Endodermal cell (in vitro differentiated cells): ENCODE data around the gene HNRNPM. TPM values are rescaled to one million over a fixed set of nuclear protein-coding genes. Genes with fewer than 3 reads are reported as not detected.

Experiments
- DNase-seq: peaks from one replicate; pipeline ENCODE4 v3.0.0-alpha.2; 2017
- H3K27ac ChIP-seq: 2 replicates; pipeline ENCODE4 v1.5.1; 2013; ENCODE audit warnings: mild to moderate bottlenecking, low read depth, low read length, moderate library complexity
- H3K27me3 ChIP-seq: 2 replicates; pipeline ENCODE4 v1.6.1; 2013; ENCODE audit warnings: mild to moderate bottlenecking, low read length, moderate library complexity; ENCODE audit not compliant: insufficient read depth, control insufficient read depth, poor library complexity, severe bottlenecking
- H3K36me3 ChIP-seq: 2 replicates; pipeline ENCODE4 v1.7.0; 2013; ENCODE audit warnings: mild to moderate bottlenecking, low read length, moderate library complexity; ENCODE audit not compliant: control insufficient read depth, insufficient read depth
- H3K4me1 ChIP-seq: one replicate; pipeline ENCODE4 v1.7.0; 2013; ENCODE audit warnings: low read length; ENCODE audit not compliant: control insufficient read depth, insufficient read depth
- H3K4me3 ChIP-seq: 2 replicates; pipeline ENCODE4 v1.5.1; 2013; ENCODE audit warnings: mild to moderate bottlenecking, low read length, moderate library complexity
- H3K9ac ChIP-seq: 2 replicates; pipeline ENCODE4 v1.6.1; 2013; ENCODE audit warnings: mild to moderate bottlenecking, low read length, moderate library complexity; ENCODE audit not compliant: poor library complexity, severe bottlenecking; ENCODE audit errors: extremely low read depth
- H3K9me3 ChIP-seq: 2 replicates; pipeline ENCODE4 v1.6.1; 2013; ENCODE audit warnings: mild to moderate bottlenecking, low read length, moderate library complexity; ENCODE audit not compliant: control insufficient read depth
- H3K27ac Mint-ChIP-seq: 2 replicates; pipeline ENCODE4 v1.8.0; 2020; ENCODE audit warnings: mixed read lengths
- H3K27me3 Mint-ChIP-seq: 2 replicates; pipeline ENCODE4 v1.8.0; 2021; ENCODE audit warnings: mild to moderate bottlenecking, mixed read lengths; ENCODE audit not compliant: insufficient read depth
- H3K36me3 Mint-ChIP-seq: 2 replicates; pipeline ENCODE4 v1.8.0; 2020; ENCODE audit warnings: low read depth, mixed read lengths
- H3K4me1 Mint-ChIP-seq: 2 replicates; pipeline ENCODE4 v1.8.0; 2020; ENCODE audit warnings: mixed read lengths
- H3K4me3 Mint-ChIP-seq: 2 replicates; pipeline ENCODE4 v1.8.0; 2020; ENCODE audit warnings: mild to moderate bottlenecking, moderate library complexity, mixed read lengths
- H3K9me3 Mint-ChIP-seq: 2 replicates; pipeline ENCODE4 v1.8.0; 2020; ENCODE audit warnings: mild to moderate bottlenecking, mixed read lengths
- WGBS, 2 experiments: methylation state at CpG; one replicate each; pipeline versions ENCODE4 v1.1.5 to v1.1.7; 2013; ENCODE audit warnings: missing lambda C conversion rate in 2 of 2, mixed read lengths in 1 of 2; ENCODE audit not compliant: insufficient coverage in 1 of 2, insufficient read length in 1 of 2; 5-methylcytosine and 5-hydroxymethylcytosine counted together
- total RNA-seq, 2 donors: library from RNA; stranded (reverse); fragmentation: NEBNext Ultra II Directional in 1 of 2; extraction: Animal tissue kit (Norgen Biotek cat#: 25700) in 1 of 2; gene quantifications; 2 replicates in 1 of 2; 3 replicates in 1 of 2; pipeline ENCODE4 v1.2.1, GENCODE V29; 2021
- TF ChIP-seq, protein P1 (sequence below): fragments of 200-600 bp; sonication (generic); conservative IDR thresholded peaks from 2 replicates; pipeline ENCODE4 v1.5.0; 2021; ENCODE audit warnings: antibody characterized with exemption, mild to moderate bottlenecking

HNRNPM gene
- total RNA-seq, 2 donors from 2014 or later = 271 to 370 TPM

DNA sequence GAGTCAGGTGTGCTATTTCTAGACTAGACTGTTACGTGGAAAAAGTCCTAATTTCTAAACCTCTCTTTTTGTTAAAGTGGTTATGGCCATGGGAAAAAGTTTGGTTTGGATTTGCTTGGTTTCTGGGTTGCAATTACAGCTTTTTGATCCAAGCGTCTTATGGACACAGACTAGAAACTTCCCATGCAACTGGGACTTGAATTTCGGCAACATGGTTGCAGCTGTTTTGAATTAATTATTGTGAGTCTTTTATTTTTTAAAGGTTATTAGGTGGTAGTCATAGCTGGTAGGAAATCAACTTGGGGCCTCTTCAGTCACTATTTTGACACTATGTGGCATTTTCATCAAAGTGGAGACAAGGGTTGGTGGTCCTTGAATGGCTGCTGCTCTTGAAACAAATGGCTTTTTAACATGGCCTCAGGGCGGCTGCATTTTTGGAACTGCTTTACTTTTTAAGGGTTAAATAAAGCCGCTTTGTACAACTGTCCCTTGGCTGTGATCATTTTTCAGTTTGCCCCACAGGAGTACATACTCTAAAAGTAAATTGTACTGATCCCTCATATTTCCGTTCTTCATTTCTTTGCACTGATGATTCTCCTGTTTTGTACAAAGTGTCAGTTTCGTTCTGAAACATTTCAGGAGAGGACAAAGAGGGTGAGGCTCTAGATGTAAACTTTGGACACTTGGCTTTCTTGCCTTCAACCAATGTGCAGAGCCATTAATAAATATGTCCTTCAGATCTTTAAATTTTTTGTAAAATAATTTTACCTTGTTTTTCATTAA is 15.9 kb downstream of the HNRNPM start:
- Histone ChIP-seq H3K36me3 (peaks cover 98% of the 10 kb centered on the region), H3K4me3 (no peak overlapping the region), H3K27me3 (no peaks in the 10 kb centered on the region), H3K4me1 (peaks cover 17% of the 10 kb centered on the region), H3K9ac (no peak overlapping the region), H3K27ac (no peak overlapping the region), H3K9me3 (no peaks in the 10 kb centered on the region)
- H3K36me3 Mint-ChIP-seq = peaks cover 76% of the 10 kb centered on the region
- DNase-seq = no peak
- TF ChIP-seq, protein P1, sequence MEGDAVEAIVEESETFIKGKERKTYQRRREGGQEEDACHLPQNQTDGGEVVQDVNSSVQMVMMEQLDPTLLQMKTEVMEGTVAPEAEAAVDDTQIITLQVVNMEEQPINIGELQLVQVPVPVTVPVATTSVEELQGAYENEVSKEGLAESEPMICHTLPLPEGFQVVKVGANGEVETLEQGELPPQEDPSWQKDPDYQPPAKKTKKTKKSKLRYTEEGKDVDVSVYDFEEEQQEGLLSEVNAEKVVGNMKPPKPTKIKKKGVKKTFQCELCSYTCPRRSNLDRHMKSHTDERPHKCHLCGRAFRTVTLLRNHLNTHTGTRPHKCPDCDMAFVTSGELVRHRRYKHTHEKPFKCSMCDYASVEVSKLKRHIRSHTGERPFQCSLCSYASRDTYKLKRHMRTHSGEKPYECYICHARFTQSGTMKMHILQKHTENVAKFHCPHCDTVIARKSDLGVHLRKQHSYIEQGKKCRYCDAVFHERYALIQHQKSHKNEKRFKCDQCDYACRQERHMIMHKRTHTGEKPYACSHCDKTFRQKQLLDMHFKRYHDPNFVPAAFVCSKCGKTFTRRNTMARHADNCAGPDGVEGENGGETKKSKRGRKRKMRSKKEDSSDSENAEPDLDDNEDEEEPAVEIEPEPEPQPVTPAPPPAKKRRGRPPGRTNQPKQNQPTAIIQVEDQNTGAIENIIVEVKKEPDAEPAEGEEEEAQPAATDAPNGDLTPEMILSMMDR = no peak
- H3K4me1 Mint-ChIP-seq = peaks cover 54% of the 10 kb centered on the region
- peak overlapping the region; percentile 14 for H3K27ac Mint-ChIP-seq
- H3K27me3 Mint-ChIP-seq = no peaks in the 10 kb centered on the region
- no peaks in the 10 kb centered on the region for H3K9me3 Mint-ChIP-seq
- 92 to 95% methylated on average over 6 to 7 of the region's 7 CpGs for WGBS, 2 experiments
- no peak overlapping the region for H3K4me3 Mint-ChIP-seq

DNA sequence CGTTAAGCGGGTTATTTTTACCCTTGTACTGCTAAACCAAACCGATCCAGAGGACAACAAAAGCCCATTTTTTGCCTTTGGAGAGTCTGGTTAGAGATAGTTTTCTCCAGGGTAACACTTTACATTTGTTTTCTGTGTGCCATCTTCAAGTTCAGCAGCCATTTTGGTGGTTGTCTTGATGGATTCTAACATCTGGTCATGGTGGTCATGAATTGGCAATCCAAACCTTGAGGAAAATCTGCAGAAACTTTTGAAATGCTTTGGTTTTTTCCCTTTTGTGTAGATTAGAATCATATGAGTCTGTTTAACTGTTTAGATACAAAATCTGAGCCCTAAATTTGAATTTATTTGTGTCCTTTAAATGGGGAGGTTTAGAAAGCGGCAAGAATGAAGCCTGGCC is 16.6 kb downstream of the HNRNPM start:
- TF ChIP-seq, protein P1 = no peak
- H3K4me3 ChIP-seq = no peak overlapping the region
- no peak overlapping the region for H3K27ac ChIP-seq
- Mint-ChIP-seq H3K9me3 (no peaks in the 10 kb centered on the region), H3K27ac (peak overlapping the region; percentile 45), H3K4me1 (peaks cover 49% of the 10 kb centered on the region), H3K4me3 (no peak overlapping the region), H3K27me3 (no peaks in the 10 kb centered on the region), H3K36me3 (peaks cover 76% of the 10 kb centered on the region)
- no peak overlapping the region for H3K9ac ChIP-seq
- no peak for DNase-seq
- H3K9me3 ChIP-seq = no peaks in the 10 kb centered on the region
- no peaks in the 10 kb centered on the region for H3K27me3 ChIP-seq
- WGBS, 2 experiments = 94 to 100% methylated on average over 1 to 3 of the region's 4 CpGs
- H3K4me1 ChIP-seq = peaks cover 15% of the 10 kb centered on the region
- peaks cover 98% of the 10 kb centered on the region for H3K36me3 ChIP-seq

DNA sequence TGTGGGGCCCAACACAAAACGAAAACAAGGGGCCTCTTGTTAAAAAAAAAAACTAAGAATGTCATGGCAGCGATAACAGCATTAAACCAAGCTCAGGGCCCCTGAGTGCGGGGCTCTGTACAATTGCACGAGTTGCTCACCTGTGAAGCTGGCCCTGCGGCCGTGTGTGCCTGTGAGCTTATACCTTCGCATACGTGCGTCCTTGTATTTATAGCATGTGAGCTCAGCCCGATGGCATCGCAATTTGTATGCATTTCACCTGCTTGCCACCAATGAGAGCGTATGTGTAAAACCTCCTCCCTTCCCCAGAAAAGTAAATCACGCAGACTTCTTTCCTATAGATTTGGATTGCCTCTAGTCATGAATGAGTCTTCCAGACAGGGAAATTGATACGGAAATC is 17.1 kb downstream of the HNRNPM start:
- 94 to 98% methylated on average over 10 to 14 of the region's 14 CpGs for WGBS, 2 experiments
- H3K27ac Mint-ChIP-seq = peak overlapping the region; percentile 45
- Histone ChIP-seq H3K27ac (no peak overlapping the region), H3K9ac (no peak overlapping the region), H3K9me3 (no peaks in the 10 kb centered on the region), H3K4me1 (peaks cover 10% of the 10 kb centered on the region), H3K27me3 (no peaks in the 10 kb centered on the region), H3K36me3 (peaks cover 98% of the 10 kb centered on the region), H3K4me3 (no peak overlapping the region)
- H3K4me3 Mint-ChIP-seq = no peak overlapping the region
- peaks cover 43% of the 10 kb centered on the region for H3K4me1 Mint-ChIP-seq
- H3K36me3 Mint-ChIP-seq = peaks cover 75% of the 10 kb centered on the region
- no peaks in the 10 kb centered on the region for H3K27me3 Mint-ChIP-seq
- no peaks in the 10 kb centered on the region for H3K9me3 Mint-ChIP-seq
- TF ChIP-seq, protein P1 = no peak
- no peak for DNase-seq
